GM12878 (cell line): ENCODE data around the gene EEFSEC. TPM values are rescaled to one million over a fixed set of nuclear protein-coding genes. Genes with fewer than 3 reads are reported as not detected.

Source experiments
- ATAC-seq: fragments of 200-7000 bp; cut with Tn5 transposase; 3 replicates; pipeline ENCODE4 v1.9.1; 2020; ENCODE audit warnings: mild to moderate bottlenecking, moderate library complexity
- BruUV-seq: library from RNA; stranded (reverse); fragments of 400-500 nt; replicated peaks from 2 replicates; lab custom pipeline; 2021; lab: Mats Ljungman, UMichigan
- CTCF ChIA-PET: fragments of 300-600 bp; sonication (Branson Sonifier 250); formaldehyde crosslinking; extraction: SDS; loops from one replicate; lab custom pipeline; 2021; ENCODE audit warnings: inconsistent platforms; lab: Yijun Ruan, JAX
- POLR2A ChIA-PET: fragments of 350-600 bp; formaldehyde crosslinking; extraction: SDS; loops from one replicate; lab custom pipeline; 2021; ENCODE audit warnings: inconsistent platforms; lab: Charles Lee
- RAD21 ChIA-PET: fragments of 300-600 bp; sonication (Branson Sonifier 250); formaldehyde crosslinking; loops from one replicate; lab custom pipeline; 2023; ENCODE audit warnings: antibody characterized with exemption; ENCODE audit not compliant: unreplicated experiment; lab: Charles Lee
- SMC1A ChIA-PET: fragments of 300-600 bp; sonication (Branson Sonifier 250); formaldehyde crosslinking; loops from one replicate; lab custom pipeline; 2023; ENCODE audit not compliant: unreplicated experiment, uncharacterized antibody; lab: Charles Lee
- DNase-seq: peaks from one replicate; pipeline ENCODE4 v3.0.0-alpha.2; 2011; ENCODE audit warnings: low read depth, low spot score
- FAIRE-seq: peaks from 3 replicates; lab custom pipeline; 2011; peaks lifted over from hg19 to GRCh38; lab: Jason Lieb, UNC
- H2AFZ ChIP-seq: 2 replicates; pipeline ENCODE4 v1.6.0; 2011; ENCODE audit warnings: low read depth, low read length, control low read depth; ENCODE audit not compliant: control insufficient read depth
- H3K27ac ChIP-seq: 2 replicates; pipeline ENCODE4 v1.5.1; 2011; ENCODE audit warnings: control low read depth; ENCODE audit not compliant: control insufficient read depth, insufficient read depth
- H3K27me3 ChIP-seq, 2 experiments: replicated peaks in 1 of 2; 2 replicates each; pipeline versions ENCODE4 v1.6.0 to v1.6.1; 2011; ENCODE audit warnings: low read length in 1 of 2; ENCODE audit not compliant: control insufficient read depth in 2 of 2, insufficient read depth in 2 of 2
- H3K36me3 ChIP-seq, 2 experiments: 2 replicates each; pipeline ENCODE4 v1.5.1; 2011; ENCODE audit warnings: low read length in 1 of 2; ENCODE audit not compliant: control insufficient read depth in 2 of 2, insufficient read depth in 2 of 2
- H3K4me1 ChIP-seq: 2 replicates; pipeline ENCODE4 v1.6.1; 2011; ENCODE audit warnings: mild to moderate bottlenecking, low read length, moderate library complexity, mixed read lengths; ENCODE audit not compliant: control insufficient read depth, insufficient read depth
- H3K4me2 ChIP-seq: 2 replicates; pipeline ENCODE4 v1.6.0; 2011; ENCODE audit warnings: control low read depth; ENCODE audit not compliant: control insufficient read depth, insufficient read depth
- H3K4me3 ChIP-seq: fragments of 200-600 bp; sonication (generic); 2 replicates; pipeline ENCODE4 v1.5.1; 2016
- H3K79me2 ChIP-seq: 2 replicates; pipeline ENCODE4 v1.6.0; 2011; ENCODE audit warnings: low read length; ENCODE audit not compliant: control insufficient read depth, insufficient read depth
- H3K9ac ChIP-seq: 2 replicates; pipeline ENCODE4 v1.8.0; 2011; ENCODE audit warnings: low read length, control low read depth, mixed read lengths; ENCODE audit not compliant: control insufficient read depth, insufficient read depth
- H3K9me3 ChIP-seq: replicated peaks from 3 replicates; pipeline ENCODE4 v1.5.1; 2011; ENCODE audit warnings: mild to moderate bottlenecking, low read length; ENCODE audit not compliant: control insufficient read depth, insufficient read depth
- H4K20me1 ChIP-seq: 2 replicates; pipeline ENCODE4 v1.6.0; 2011; ENCODE audit not compliant: control insufficient read depth, insufficient read depth
- BACH1 ChIP-seq: fragments of 450-650 bp; IDR thresholded peaks from 2 replicates; pipeline ENCODE4 v1.6.1; 2017; ENCODE audit warnings: mild to moderate bottlenecking, borderline replicate concordance
- BMI1 ChIP-seq: fragments of 450-650 bp; IDR thresholded peaks from 2 replicates; pipeline ENCODE4 v1.6.1; 2016; ENCODE audit warnings: mild to moderate bottlenecking, moderate library complexity, borderline replicate concordance
- CHD2 ChIP-seq: IDR thresholded peaks from 2 replicates; pipeline ENCODE4 v1.6.1; 2011; ENCODE audit warnings: low read depth, low read length, improper control_type of control experiment, borderline replicate concordance
- GATAD2B ChIP-seq: fragments of 450-650 bp; conservative IDR thresholded peaks from 2 replicates; pipeline ENCODE4 v1.6.1; 2017; ENCODE audit warnings: low read depth, mild to moderate bottlenecking, moderate library complexity
- HDAC6 ChIP-seq: fragments of 200-600 bp; sonication (generic); IDR thresholded peaks from one replicate; pipeline ENCODE4 v1.8.0; 2017; ENCODE audit warnings: antibody characterized with exemption; ENCODE audit not compliant: unreplicated experiment
- HSF1 ChIP-seq: fragments of 150-350 bp; IDR thresholded peaks from 2 replicates; pipeline ENCODE4 v1.6.1; 2014; ENCODE audit warnings: mild to moderate bottlenecking, low read depth, low read length
- IRF3 ChIP-seq: fragments of 450-650 bp; IDR thresholded peaks from 2 replicates; pipeline ENCODE4 v1.6.1; 2014; ENCODE audit warnings: mild to moderate bottlenecking
- MYC ChIP-seq: IDR thresholded peaks from 2 replicates; pipeline ENCODE4 v1.6.1; 2011; ENCODE audit warnings: mild to moderate bottlenecking, low read length, moderate library complexity, inconsistent platforms; ENCODE audit not compliant: insufficient read depth, insufficient replicate concordance, insufficient read length, severe bottlenecking
- RELB ChIP-seq: fragments of 450-650 bp; IDR thresholded peaks from 2 replicates; pipeline ENCODE4 v1.6.1; 2017; ENCODE audit warnings: low read depth, mild to moderate bottlenecking, moderate library complexity
- RFX5 ChIP-seq: IDR thresholded peaks from 2 replicates; pipeline ENCODE4 v1.6.1; 2011; ENCODE audit warnings: low read depth, low read length, improper control_type of control experiment
- SMARCA5 ChIP-seq: fragments of 450-650 bp; IDR thresholded peaks from 2 replicates; pipeline ENCODE4 v1.6.1; 2017; ENCODE audit warnings: mild to moderate bottlenecking
- SRF ChIP-seq, 2 experiments: IDR thresholded peaks; 2 replicates each; pipeline ENCODE4 v1.6.1; 2011; ENCODE audit warnings: low read depth in 2 of 2, low read length in 2 of 2, mild to moderate bottlenecking in 1 of 2, moderate library complexity in 1 of 2
- TCF3 ChIP-seq: IDR thresholded peaks from 2 replicates; pipeline ENCODE4 v1.6.1; 2012; ENCODE audit warnings: low read depth, mild to moderate bottlenecking, low read length, borderline replicate concordance; ENCODE audit not compliant: insufficient read depth
- ZNF207 ChIP-seq: fragments of 450-650 bp; IDR thresholded peaks from 2 replicates; pipeline ENCODE4 v1.6.1; 2014; ENCODE audit warnings: antibody characterized with exemption, mild to moderate bottlenecking, borderline replicate concordance
- ZNF274 ChIP-seq: IDR thresholded peaks from one replicate; pipeline ENCODE4 v1.8.0; 2011; ENCODE audit not compliant: insufficient read length, insufficient read depth
- ZNF384 ChIP-seq: IDR thresholded peaks from 2 replicates; pipeline ENCODE4 v1.6.1; 2012; ENCODE audit warnings: low read depth, mild to moderate bottlenecking, low read length, improper control_type of control experiment, borderline replicate concordance
- ZNF687 ChIP-seq: fragments of 450-650 bp; IDR thresholded peaks from 2 replicates; pipeline ENCODE4 v1.6.1; 2017; ENCODE audit warnings: mild to moderate bottlenecking, moderate library complexity
- WGBS: methylation state at CpG from one replicate; pipeline ENCODE4 v1.1.6; 2016; ENCODE audit warnings: low lambda C conversion rate; ENCODE audit not compliant: insufficient replicate concordance, insufficient coverage; ENCODE audit errors: missing lambda C conversion rate; 5-methylcytosine and 5-hydroxymethylcytosine counted together
- in situ Hi-C: fragments of 300-500 bp; cut with MboI; formaldehyde crosslinking; loops from 9 replicates; pipeline ENCODE4 v1.14.3; 2018; ENCODE audit warnings: mixed read lengths
- intact Hi-C: fragments of 100-400 bp; cut with micrococcal nuclease; formaldehyde crosslinking; loops from one replicate; pipeline ENCODE4 v1.14.2; 2022; ENCODE audit not compliant: unreplicated experiment
- polyA plus RNA-seq, 11 experiments: library from polyadenylated mRNA; depleted of rRNA in 4 of 11; unstranded in 6 of 11; stranded (reverse) in 5 of 11; fragments of >200 nt; fragmentation: Nextera tagmentation in 4 of 11; fragmentation: Illumina TruSeq in 1 of 11; extraction: Ambion mirVana in 4 of 11; extraction: Trizol in 1 of 11; gene quantifications; 1 replicate in 1 of 11; 2 replicates in 10 of 11; pipeline versions ENCODE4 v1.2.1 to v1.2.3, GENCODE V29; 2011 to 2016; ENCODE audit warnings: inconsistent platforms in 2 of 11, missing spikeins in 2 of 11, low read depth in 1 of 11
- total RNA-seq, 4 experiments: library from RNA; depleted of rRNA in 3 of 4; stranded (reverse); fragments of >200 nt in 3 of 4; fragmentation: Illumina TruSeq in 1 of 4; extraction: Trizol in 1 of 4; gene quantifications; 2 replicates each; pipeline versions ENCODE4 v1.2.1 to v1.2.3, GENCODE V29; 2013 to 2021

EEFSEC gene
- total and polyA plus RNA-seq, 10 of the 15 experiments (the other 5 are each of a cell fraction or from before 2014, with no cell fraction given), result 0.29 to 29.1 (median 16.1) TPM

GRCh38 chr3:128210711-128211110, 57.4 kb downstream of the EEFSEC start:
- Histone ChIP-seq H3K9me3 (no peaks in the 10 kb centered on the region), H2AFZ (no peak overlapping the region), H3K36me3 (no peaks in the 10 kb centered on the region), H4K20me1 (no peaks in the 10 kb centered on the region), H3K4me1 (no peaks in the 10 kb centered on the region), H3K27ac (no peak overlapping the region), H3K4me3 (no peak overlapping the region), H3K4me2 (no peak overlapping the region), H3K79me2 (no peaks in the 10 kb centered on the region), H3K27me3 (no peaks in the 10 kb centered on the region), H3K9ac (no peak overlapping the region)
- RAD21 ChIA-PET, result no interaction called here
- DNase-seq, result no peak
- POLR2A ChIA-PET, result no interaction called here
- in situ Hi-C loops, result no loop called here
- SMC1A ChIA-PET, result interaction anchor here (1.4 kb wide), 1 partner anchor 15 kb away, joined by 4 read pairs; no protein-coding TSS in a partner anchor
- no peak for FAIRE-seq
- no TSS peak for BruUV-seq
- ATAC-seq, result no peak
- intact Hi-C loops, result no loop called here
- WGBS, result 94% methylated on average over 3 of the region's 3 CpGs
- CTCF ChIA-PET, result interaction anchor here (1.1 to 1.2 kb wide), 2 partner anchors 11 to 15 kb away, joined by 3 to 6 read pairs; no protein-coding TSS in a partner anchor
- TF ChIP-seq CHD2, result no peak
- TF ChIP-seq ZNF687, result no peak
- no peak for TF ChIP-seq IRF3
- TF ChIP-seq ZNF384, result no peak
- TF ChIP-seq SRF (IDR thresholded peaks at IDR 0.05; ENCODE audit: low read depth in 2 of 2, low read length in 2 of 2), result no peak
- TF ChIP-seq ZNF274, result no peak
- no peak for TF ChIP-seq BMI1
- no peak for TF ChIP-seq RFX5
- TF ChIP-seq GATAD2B, result no peak
- TF ChIP-seq HSF1, result no peak
- TF ChIP-seq HDAC6, result no peak
- no peak for TF ChIP-seq TCF3
- TF ChIP-seq ZNF207, result no peak
- TF ChIP-seq RELB, result no peak
- no peak for TF ChIP-seq MYC
- no peak for TF ChIP-seq BACH1
- no peak for TF ChIP-seq SMARCA5
